KMS-11 (cell line): ENCODE data around the gene STYX.

Source experiments
- H2AFZ ChIP-seq: fragments of 200-600 bp; sonication (generic); 2 replicates; pipeline ENCODE4 v1.6.1; 2016; ENCODE audit warnings: antibody characterized with exemption, mixed run types, low read depth
- H3K27ac ChIP-seq: fragments of 200-600 bp; sonication (generic); 2 replicates; pipeline ENCODE4 v1.6.1; 2016; ENCODE audit warnings: mild to moderate bottlenecking, mixed run types
- H3K27me3 ChIP-seq: fragments of 200-600 bp; sonication (generic); 2 replicates; pipeline ENCODE4 v1.6.1; 2017; ENCODE audit warnings: mild to moderate bottlenecking, low read depth, mixed run types, moderate library complexity; ENCODE audit not compliant: insufficient read depth
- H3K36me3 ChIP-seq: fragments of 200-600 bp; sonication (generic); 2 replicates; pipeline ENCODE4 v1.6.1; 2017; ENCODE audit warnings: mild to moderate bottlenecking, mixed run types; ENCODE audit not compliant: insufficient read depth
- H3K4me1 ChIP-seq: fragments of 200-600 bp; sonication (generic); 2 replicates; pipeline ENCODE4 v1.6.1; 2016; ENCODE audit warnings: mild to moderate bottlenecking, low read depth, mixed run types; ENCODE audit not compliant: poor library complexity, severe bottlenecking
- H3K4me2 ChIP-seq: fragments of 200-600 bp; sonication (generic); 2 replicates; pipeline ENCODE4 v1.7.0; 2016; ENCODE audit warnings: mild to moderate bottlenecking, mixed run types
- H3K4me3 ChIP-seq: fragments of 200-600 bp; sonication (generic); IDR thresholded peaks from 2 replicates; pipeline ENCODE4 v1.6.1; 2017; ENCODE audit warnings: low read depth, low read length, mixed read lengths; ENCODE audit not compliant: insufficient read depth
- H3K79me2 ChIP-seq: fragments of 200-600 bp; sonication (generic); 2 replicates; pipeline ENCODE4 v1.6.1; 2016; ENCODE audit warnings: low read depth, mixed run types; ENCODE audit not compliant: insufficient read depth
- H3K9ac ChIP-seq: fragments of 200-600 bp; sonication (generic); 2 replicates; pipeline ENCODE4 v1.6.1; 2016; ENCODE audit warnings: mild to moderate bottlenecking, mixed run types
- H4K20me1 ChIP-seq: fragments of 200-600 bp; sonication (generic); 2 replicates; pipeline ENCODE4 v1.6.1; 2016; ENCODE audit warnings: mild to moderate bottlenecking, mixed run types; ENCODE audit not compliant: insufficient read depth
- CTCF ChIP-seq: fragments of 200-600 bp; sonication (generic); conservative IDR thresholded peaks from 2 replicates; pipeline ENCODE4 v1.6.1; 2017; ENCODE audit warnings: low read depth, mild to moderate bottlenecking, antibody characterized with exemption, low read length, moderate library complexity, mixed read lengths

The STYX gene

GRCh38 chr14:52790756-52791222 lies 60.8 kb downstream of the STYX start:
- peak overlapping the region; percentile 80 for H3K4me2 ChIP-seq
- peak overlapping the region; percentile 54; the same call in 1 of the 2 replicates for H2AFZ ChIP-seq
- H3K27ac ChIP-seq: peak overlapping the region; percentile 56
- H3K36me3 ChIP-seq: no peaks in the 10 kb centered on the region
- peaks cover 27% of the 10 kb centered on the region for H3K4me1 ChIP-seq
- peak overlapping the region; percentile 72 for H3K9ac ChIP-seq
- no peaks in the 10 kb centered on the region for H4K20me1 ChIP-seq
- peaks cover 30% of the 10 kb centered on the region for H3K79me2 ChIP-seq
- no peak for TF ChIP-seq CTCF
- H3K27me3 ChIP-seq: no peaks in the 10 kb centered on the region
- no peak overlapping the region for H3K4me3 ChIP-seq

GRCh38 chr14:52791223-52792096 lies 61.5 kb downstream of the STYX start, which contains the start of gene GNPNAT1:
GNPNAT1 (minus strand) TSS chr14:52791607; CDS start chr14:52784650, 6,957 bp downstream.
- Histone ChIP-seq H3K4me3 (no peak within 1 kb of the TSS), H3K27me3 (no peaks in the 10 kb centered on the region), H3K36me3 (no peaks in the 10 kb centered on the region), H4K20me1 (no peaks in the 10 kb centered on the region), H3K4me1 (peaks cover 27% of the 10 kb centered on the region), H3K4me2 (peak within 1 kb of the TSS; percentile 86), H2AFZ (peak within 1 kb of the TSS; percentile 94), H3K79me2 (peaks cover 30% of the 10 kb centered on the region), H3K9ac (peak within 1 kb of the TSS; percentile 72), H3K27ac (peak within 1 kb of the TSS; percentile 56)
- TF ChIP-seq CTCF: no peak

- H3K36me3 ChIP-seq: no peaks in the 10 kb centered on the region
- H3K79me2 ChIP-seq: peaks cover 30% of the 10 kb centered on the region
- H3K4me1 ChIP-seq: peaks cover 26% of the 10 kb centered on the region
- no peak overlapping the region; the same call in 1 of the 2 replicates for H3K9ac ChIP-seq
- no peaks in the 10 kb centered on the region for H3K27me3 ChIP-seq
- no peaks in the 10 kb centered on the region for H4K20me1 ChIP-seq
- peak overlapping the region; percentile 86 for H3K4me2 ChIP-seq
- no peak overlapping the region for H3K4me3 ChIP-seq
- no peak overlapping the region for H3K27ac ChIP-seq
- H2AFZ ChIP-seq: peak overlapping the region; percentile 94
- TF ChIP-seq CTCF: no peak
These were observed 62.1 kb downstream of the STYX start for GRCh38 chr14:52792097-52792415.

- peaks cover 29% of the 10 kb centered on the region for H3K79me2 ChIP-seq
- H2AFZ ChIP-seq: no peak overlapping the region
- H3K36me3 ChIP-seq: no peaks in the 10 kb centered on the region
- H3K9ac ChIP-seq: no peak overlapping the region
- H4K20me1 ChIP-seq: no peaks in the 10 kb centered on the region
- H3K4me1 ChIP-seq: peaks cover 20% of the 10 kb centered on the region
- no peak for TF ChIP-seq CTCF
- H3K4me2 ChIP-seq: no peak overlapping the region
- H3K27me3 ChIP-seq: no peaks in the 10 kb centered on the region
- no peak overlapping the region for H3K4me3 ChIP-seq
- H3K27ac ChIP-seq: no peak overlapping the region
These were observed 63.1 kb downstream of the STYX start for GRCh38 chr14:52793061-52793460.
